PFSK-1 (cell line): ENCODE results near the gene RHOT2.

Source experiments
- FOXP2 ChIP-seq: optimal IDR thresholded peaks from 2 replicates; pipeline ENCODE3; 2011; ENCODE audit warnings: borderline replicate concordance, control low read depth, inconsistent platforms; ENCODE audit not compliant: insufficient read depth; ENCODE audit errors: extremely low read length, extremely low read depth
- POLR2AphosphoS5 ChIP-seq: IDR thresholded peaks from 2 replicates; pipeline ENCODE4 v1.6.1; 2012; ENCODE audit warnings: low read depth, mild to moderate bottlenecking, control low read depth, low read length, moderate library complexity
- REST ChIP-seq, 2 experiments: IDR thresholded peaks; 2 replicates each; pipeline versions ENCODE4 v1.6.1 to v1.8.0; 2011 to 2012; ENCODE audit warnings: low read depth in 2 of 2, low read length in 2 of 2, control low read depth in 1 of 2, inconsistent platforms in 1 of 2, mild to moderate bottlenecking in 1 of 2, moderate library complexity in 1 of 2; ENCODE audit not compliant: insufficient read depth in 1 of 2
- SIN3A ChIP-seq: IDR thresholded peaks from 2 replicates; pipeline ENCODE4 v1.6.1; 2012; ENCODE audit warnings: mild to moderate bottlenecking, low read length, moderate library complexity, borderline replicate concordance; ENCODE audit not compliant: insufficient read depth
- TAF1 ChIP-seq: IDR thresholded peaks from 2 replicates; pipeline ENCODE4 v1.6.1; 2012; ENCODE audit warnings: low read length, control low read depth, borderline replicate concordance; ENCODE audit not compliant: insufficient read depth

RHOT2 gene

GRCh38 chr16:685967-686366 is 18.0 kb downstream of the RHOT2 start:
- TF ChIP-seq POLR2AphosphoS5 (no peak), REST (IDR thresholded peaks at IDR 0.05; ENCODE audit: insufficient read depth in 1 of 2, low read depth in 2 of 2, low read length in 2 of 2) (no peak), FOXP2 (no peak), TAF1 (no peak), SIN3A (no peak)

- no peak for TF ChIP-seq FOXP2
- no peak for TF ChIP-seq POLR2AphosphoS5
- no peak for TF ChIP-seq TAF1
These were observed 18.7 kb downstream of the RHOT2 start for GRCh38 chr16:686459-687260.

- TF ChIP-seq REST (IDR thresholded peaks at IDR 0.05; ENCODE audit: insufficient read depth in 1 of 2, low read depth in 2 of 2, low read length in 2 of 2): no peak
- no peak for TF ChIP-seq SIN3A
- TF ChIP-seq FOXP2: no peak
- TF ChIP-seq TAF1: no peak
- no peak for TF ChIP-seq POLR2AphosphoS5
These were observed 19.6 kb downstream of the RHOT2 start for GRCh38 chr16:687499-687898.

GRCh38 chr16:689175-689897 is 21.4 kb downstream of the RHOT2 start:
- TF ChIP-seq SIN3A (no peak), REST (IDR thresholded peaks at IDR 0.05; ENCODE audit: insufficient read depth in 1 of 2, low read depth in 2 of 2, low read length in 2 of 2) (no peak), TAF1 (no peak), FOXP2 (no peak), POLR2AphosphoS5 (no peak)

- no peak for TF ChIP-seq SIN3A
- TF ChIP-seq REST (IDR thresholded peaks at IDR 0.05; ENCODE audit: insufficient read depth in 1 of 2, low read depth in 2 of 2, low read length in 2 of 2): no peak
- TF ChIP-seq FOXP2: no peak
- no peak for TF ChIP-seq TAF1
- no peak for TF ChIP-seq POLR2AphosphoS5
These were observed 24.6 kb downstream of the RHOT2 start for GRCh38 chr16:692356-693108.
